Activated T-cell treated with anti-CD3 and anti-CD28 coated beads, Interleukin-2, amount 50 U/mL, for 24 hours (primary cell): ENCODE measurements around the gene NR2E3.
A peak's percentile ranks its signal among the peaks of the same experiment; 100 is the strongest.

Experiments used
- DNase-seq: peaks from one replicate; pipeline ENCODE4 v3.0.0-alpha.2; 2020
- H3K27ac Mint-ChIP-seq: 2 replicates; pipeline ENCODE4 v1.8.0; 2020; ENCODE audit warnings: mild to moderate bottlenecking, mixed read lengths
- H3K27me3 Mint-ChIP-seq: 2 replicates; pipeline ENCODE4 v1.8.0; 2020; ENCODE audit warnings: mixed read lengths
- H3K36me3 Mint-ChIP-seq: 2 replicates; pipeline ENCODE4 v1.8.0; 2020; ENCODE audit warnings: low read depth, mixed read lengths
- H3K4me1 Mint-ChIP-seq: 2 replicates; pipeline ENCODE4 v1.8.0; 2020; ENCODE audit warnings: low read depth, mixed read lengths
- H3K4me3 Mint-ChIP-seq: 2 replicates; pipeline ENCODE4 v1.8.0; 2020; ENCODE audit warnings: mild to moderate bottlenecking, moderate library complexity, mixed read lengths
- H3K9me3 Mint-ChIP-seq: 2 replicates; pipeline ENCODE4 v1.8.0; 2020; ENCODE audit warnings: mixed read lengths

The NR2E3 gene

GRCh38 chr15:71810256-71811035, at the start of gene NR2E3:
Gene NR2E3 (plus strand): TSS chr15:71810554. CDS start chr15:71810744, 190 bp downstream.
- Mint-ChIP-seq H3K4me3 (no peak within 1 kb of the TSS), H3K27me3 (no peaks in the 10 kb centered on the region), H3K9me3 (no peaks in the 10 kb centered on the region), H3K36me3 (no peaks in the 10 kb centered on the region), H3K4me1 (no peaks in the 10 kb centered on the region), H3K27ac (no peak within 1 kb of the TSS)
- DNase-seq = no peak

DNA sequence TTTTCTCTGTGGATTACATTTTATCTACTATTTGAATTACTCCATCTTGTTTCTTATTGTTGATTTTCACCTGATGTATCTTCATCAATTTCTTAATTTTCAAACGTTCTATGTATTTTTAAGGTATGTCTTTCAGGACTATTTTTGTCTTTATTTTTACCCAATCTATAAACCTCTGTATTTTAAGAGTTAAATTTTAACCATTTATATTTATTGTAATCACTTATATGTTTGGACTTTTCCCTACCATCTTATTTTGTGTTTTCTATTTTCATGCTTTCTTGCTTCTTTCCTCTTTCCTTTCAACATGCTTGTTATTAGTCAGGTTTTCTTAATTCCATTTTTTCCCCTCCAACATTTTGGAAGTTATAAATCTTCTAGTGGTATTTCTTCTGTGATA, 49.5 kb upstream of the NR2E3 start:
- Mint-ChIP-seq H3K9me3 (peaks cover 13% of the 10 kb centered on the region), H3K4me3 (no peak overlapping the region), H3K4me1 (no peaks in the 10 kb centered on the region), H3K27ac (no peak overlapping the region), H3K27me3 (peaks cover 13% of the 10 kb centered on the region), H3K36me3 (no peaks in the 10 kb centered on the region)
- DNase-seq = no peak

- no peak for DNase-seq
- Mint-ChIP-seq H3K9me3 (peaks cover 13% of the 10 kb centered on the region), H3K4me1 (no peaks in the 10 kb centered on the region), H3K4me3 (no peak overlapping the region), H3K27ac (no peak overlapping the region), H3K27me3 (peaks cover 9% of the 10 kb centered on the region), H3K36me3 (no peaks in the 10 kb centered on the region)
Observed at GRCh38 chr15:71761649-71762048, 48.7 kb upstream of the NR2E3 start.

DNA sequence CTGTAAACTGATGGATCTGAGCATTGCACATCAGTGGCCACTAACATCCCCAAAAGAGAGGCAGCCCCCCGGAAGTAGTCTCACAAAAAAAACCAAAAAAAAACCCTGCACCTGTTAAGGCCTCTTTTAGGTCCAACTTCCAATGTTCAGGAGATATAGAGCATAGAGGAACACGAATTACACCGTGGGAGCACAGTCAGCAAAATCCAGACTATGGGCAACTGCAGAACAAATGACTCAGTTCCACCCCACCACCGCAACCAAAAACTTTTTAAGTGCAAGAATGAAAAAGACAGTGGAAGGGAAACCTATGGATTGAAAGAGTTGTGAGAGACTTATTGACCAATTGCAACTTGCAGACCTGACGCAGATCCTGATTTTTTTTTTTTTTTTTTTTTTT, 42.2 kb upstream of the NR2E3 start:
- Mint-ChIP-seq H3K4me1 (no peaks in the 10 kb centered on the region), H3K27ac (no peak overlapping the region), H3K36me3 (no peaks in the 10 kb centered on the region), H3K27me3 (peaks cover 11% of the 10 kb centered on the region), H3K9me3 (no peaks in the 10 kb centered on the region), H3K4me3 (no peak overlapping the region)
- DNase-seq = no peak

DNA sequence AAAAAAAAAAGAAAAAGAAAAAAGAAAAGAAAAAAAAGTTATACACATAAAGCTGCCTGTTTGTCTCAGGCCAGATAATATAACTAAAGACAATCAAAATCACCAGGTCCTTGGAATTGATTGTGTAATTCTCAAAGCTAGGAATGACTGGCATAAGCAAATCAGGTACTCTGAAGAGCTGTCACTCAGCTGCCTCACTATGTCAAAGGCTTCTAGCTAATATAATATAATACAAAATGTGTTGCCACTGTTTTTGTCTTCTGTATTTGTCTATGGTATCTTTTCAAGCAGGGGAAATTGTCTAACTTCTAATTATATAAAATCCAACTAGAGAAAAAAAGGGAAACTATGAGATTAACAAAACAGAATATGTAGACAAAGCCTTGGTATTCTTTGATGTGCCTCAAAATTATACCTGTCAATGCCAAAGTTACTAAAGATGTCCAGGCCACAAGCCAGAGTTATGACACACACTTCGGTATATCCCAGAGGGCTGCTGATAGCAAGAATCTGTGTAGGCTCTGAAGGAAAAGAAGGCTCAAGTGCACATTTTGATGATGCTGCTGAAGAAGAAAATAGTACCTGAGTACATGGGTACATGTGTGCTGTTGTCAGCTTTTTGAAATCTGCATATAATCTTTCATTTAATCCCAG, 37.0 kb upstream of the NR2E3 start:
- H3K9me3 Mint-ChIP-seq = no peaks in the 10 kb centered on the region
- H3K36me3 Mint-ChIP-seq = no peaks in the 10 kb centered on the region
- DNase-seq = no peak
- no peak overlapping the region for H3K27ac Mint-ChIP-seq
- no peaks in the 10 kb centered on the region for H3K4me1 Mint-ChIP-seq
- H3K4me3 Mint-ChIP-seq = no peak overlapping the region
- peaks cover under 1% of the 10 kb centered on the region for H3K27me3 Mint-ChIP-seq

DNA sequence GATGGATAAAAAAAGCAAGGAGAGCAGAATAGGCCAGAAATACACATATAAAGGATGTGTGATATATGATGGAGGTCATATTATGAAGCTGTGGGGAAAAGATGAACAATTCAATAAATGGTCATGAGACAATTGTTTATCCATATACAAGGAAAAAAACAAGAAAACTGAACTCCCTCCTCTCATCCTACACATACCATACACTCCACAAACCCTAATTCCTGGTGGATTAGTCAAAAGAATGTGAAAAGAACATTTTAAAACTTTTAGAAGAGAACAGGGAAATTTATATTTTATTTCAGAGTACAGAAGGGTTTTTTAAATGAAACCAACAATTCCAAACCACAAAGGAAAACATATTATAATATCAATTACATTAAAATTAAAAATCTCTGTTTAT, 34.5 kb upstream of the NR2E3 start:
- no peak overlapping the region for H3K4me3 Mint-ChIP-seq
- H3K27me3 Mint-ChIP-seq = peaks cover 4% of the 10 kb centered on the region
- no peak overlapping the region for H3K27ac Mint-ChIP-seq
- peaks cover 10% of the 10 kb centered on the region for H3K4me1 Mint-ChIP-seq
- H3K36me3 Mint-ChIP-seq = no peaks in the 10 kb centered on the region
- no peaks in the 10 kb centered on the region for H3K9me3 Mint-ChIP-seq
- no peak for DNase-seq

DNA sequence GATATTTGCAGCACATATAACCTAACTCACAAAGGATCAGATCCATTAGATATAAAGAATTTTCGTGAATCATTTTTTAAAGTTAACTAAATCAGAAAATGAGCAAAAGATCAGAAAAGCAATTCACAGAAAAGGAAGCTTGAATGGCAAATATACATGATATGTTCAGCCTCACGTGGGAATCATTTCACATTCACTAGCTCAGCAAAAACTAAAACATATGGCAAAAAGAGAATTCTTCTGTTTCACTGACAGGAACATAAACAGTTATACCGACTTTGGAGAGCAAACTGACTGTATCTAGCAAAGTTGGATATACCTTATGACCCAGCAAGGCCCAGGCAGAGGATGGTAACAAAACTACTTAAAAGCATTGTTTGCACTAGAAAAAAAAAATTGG, 34.0 kb upstream of the NR2E3 start:
- H3K27me3 Mint-ChIP-seq = peaks cover 7% of the 10 kb centered on the region
- no peak overlapping the region for H3K4me3 Mint-ChIP-seq
- H3K27ac Mint-ChIP-seq = no peak overlapping the region
- no peaks in the 10 kb centered on the region for H3K36me3 Mint-ChIP-seq
- H3K4me1 Mint-ChIP-seq = peaks cover 13% of the 10 kb centered on the region
- no peaks in the 10 kb centered on the region for H3K9me3 Mint-ChIP-seq
- DNase-seq = no peak

DNA sequence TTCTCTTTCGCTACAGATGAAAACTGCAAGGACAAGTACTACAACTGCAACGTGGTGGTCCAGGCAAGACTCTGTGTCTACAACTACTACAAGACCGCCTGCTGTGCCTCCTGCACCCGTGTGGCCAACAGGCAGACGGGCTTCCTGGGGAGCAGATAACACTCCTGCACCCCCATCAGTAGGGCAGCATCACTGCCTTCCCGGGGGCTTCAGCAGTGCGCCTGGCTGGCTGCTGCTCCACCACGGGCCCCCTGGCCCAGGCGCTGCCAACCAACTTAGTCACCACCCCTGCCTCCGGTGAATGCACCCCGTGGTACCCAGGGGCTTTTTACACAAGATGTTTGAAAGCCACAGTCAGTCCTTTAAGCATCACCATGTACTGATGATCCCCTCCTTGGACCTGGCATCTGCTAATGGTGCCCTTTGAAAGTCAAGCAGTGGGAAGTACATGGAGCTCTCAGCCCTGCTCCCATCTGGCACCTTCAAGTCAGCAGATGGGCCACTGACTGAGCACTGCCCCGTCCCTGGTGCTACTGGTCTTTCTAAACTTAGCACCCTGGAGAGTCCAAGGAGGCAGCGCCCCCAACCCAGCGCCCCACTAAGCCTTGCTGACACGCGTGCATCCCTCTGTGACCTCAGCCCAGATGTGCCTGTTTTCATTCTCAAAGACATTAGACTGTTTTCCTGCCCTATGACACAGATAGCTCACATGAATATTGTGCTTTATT, 33.0 kb upstream of the NR2E3 start:
- peaks cover 18% of the 10 kb centered on the region for H3K4me1 Mint-ChIP-seq

DNA sequence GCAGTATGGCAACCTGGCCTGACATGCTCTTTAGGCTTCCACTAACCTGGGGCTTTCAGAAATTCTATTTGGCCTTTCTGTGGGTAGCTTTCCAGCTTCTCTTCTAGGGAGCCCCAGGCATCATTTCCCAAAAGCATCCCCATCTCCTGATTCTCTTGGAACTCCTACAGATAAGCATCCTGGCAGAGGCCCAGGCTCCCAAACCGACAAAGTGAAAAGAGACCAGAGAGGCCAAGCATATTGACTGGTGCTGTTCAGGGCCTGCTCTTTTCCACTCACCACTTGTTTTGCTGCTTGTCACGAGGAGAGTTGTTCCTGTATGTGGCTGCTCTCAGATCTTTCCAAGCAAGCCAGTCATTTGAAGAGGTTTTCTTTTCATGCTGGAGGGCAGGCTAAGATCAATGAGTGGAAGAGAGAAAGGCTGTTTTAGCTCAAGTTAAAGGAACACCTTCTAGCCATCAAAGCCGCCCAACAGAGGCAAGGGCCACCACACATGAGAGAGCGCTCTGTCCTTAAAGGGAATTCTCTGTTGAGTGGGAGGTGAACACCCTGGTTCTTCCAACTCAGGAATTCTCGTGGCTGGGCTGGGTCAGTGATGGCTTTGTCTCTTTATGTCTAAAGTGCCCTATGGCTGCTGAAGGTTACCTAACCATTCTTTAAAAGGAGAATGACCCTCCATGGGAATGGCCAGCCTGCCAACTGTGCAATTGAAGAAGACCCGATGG, 31.1 kb upstream of the NR2E3 start:
- no peaks in the 10 kb centered on the region for H3K36me3 Mint-ChIP-seq
- no peak overlapping the region for H3K27ac Mint-ChIP-seq
- no peak for DNase-seq
- no peak overlapping the region for H3K4me3 Mint-ChIP-seq
- H3K4me1 Mint-ChIP-seq = peaks cover 18% of the 10 kb centered on the region
- peaks cover 25% of the 10 kb centered on the region for H3K27me3 Mint-ChIP-seq
- H3K9me3 Mint-ChIP-seq = no peaks in the 10 kb centered on the region

More for the DNA sequence above, 33.0 kb upstream of the NR2E3 start:
- Mint-ChIP-seq H3K27ac (no peak overlapping the region), H3K36me3 (no peaks in the 10 kb centered on the region), H3K4me3 (no peak overlapping the region), H3K9me3 (no peaks in the 10 kb centered on the region), H3K27me3 (peaks cover 12% of the 10 kb centered on the region)
- DNase-seq = no peak

DNA sequence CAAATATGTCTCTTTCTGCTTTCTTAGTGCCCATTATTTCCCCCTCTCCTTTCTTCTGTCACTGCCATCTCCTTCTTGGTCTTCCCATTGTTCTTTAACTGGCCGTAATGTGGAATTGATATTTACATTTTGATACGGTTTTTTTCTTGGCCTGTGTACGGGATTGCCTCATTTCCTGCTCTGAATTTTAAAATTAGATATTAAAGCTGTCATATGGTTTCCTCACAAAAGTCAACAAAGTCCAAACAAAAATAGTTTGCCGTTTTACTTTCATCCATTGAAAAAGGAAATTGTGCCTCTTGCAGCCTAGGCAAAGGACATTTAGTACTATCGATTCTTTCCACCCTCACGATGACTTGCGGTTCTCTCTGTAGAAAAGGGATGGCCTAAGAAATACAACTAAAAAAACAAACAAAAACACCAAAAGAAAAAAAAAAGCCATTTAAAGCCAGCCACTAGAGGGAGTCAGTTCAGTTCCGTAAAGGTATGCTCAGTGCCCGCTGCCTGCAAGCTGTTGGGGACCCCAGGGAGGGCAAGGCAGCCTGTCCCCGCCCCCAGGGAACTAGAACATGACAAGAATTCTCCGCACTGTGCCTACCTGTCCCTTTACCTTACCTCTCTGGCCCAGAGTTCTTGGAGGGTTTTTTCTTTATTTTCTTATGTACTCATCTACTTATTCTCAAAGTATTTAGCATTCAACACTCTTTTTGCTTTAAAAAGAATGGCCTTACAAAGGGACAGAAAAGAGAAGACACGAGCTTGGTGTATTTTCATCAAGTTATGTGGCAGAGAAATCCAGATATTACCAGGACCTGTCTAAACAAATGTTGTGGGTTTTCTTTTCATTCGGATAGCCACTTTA, 30.0 kb upstream of the NR2E3 start:
- no peaks in the 10 kb centered on the region for H3K36me3 Mint-ChIP-seq
- H3K4me3 Mint-ChIP-seq = no peak overlapping the region
- H3K4me1 Mint-ChIP-seq = peaks cover 18% of the 10 kb centered on the region
- H3K9me3 Mint-ChIP-seq = no peaks in the 10 kb centered on the region
- peaks cover 36% of the 10 kb centered on the region for H3K27me3 Mint-ChIP-seq
- H3K27ac Mint-ChIP-seq = no peak overlapping the region
- peak; percentile 50 for DNase-seq

GRCh38 chr15:71781179-71781964, 29.0 kb upstream of the NR2E3 start:
- Mint-ChIP-seq H3K27me3 (peaks cover 38% of the 10 kb centered on the region), H3K4me1 (peaks cover 18% of the 10 kb centered on the region), H3K36me3 (no peaks in the 10 kb centered on the region), H3K27ac (peak overlapping the region; percentile 13), H3K9me3 (no peaks in the 10 kb centered on the region), H3K4me3 (no peak overlapping the region)
- DNase-seq = no peak

GRCh38 chr15:71781965-71782265, 28.4 kb upstream of the NR2E3 start:
- H3K27me3 Mint-ChIP-seq = peaks cover 38% of the 10 kb centered on the region
- no peak overlapping the region for H3K27ac Mint-ChIP-seq
- H3K4me1 Mint-ChIP-seq = peaks cover 18% of the 10 kb centered on the region
- no peaks in the 10 kb centered on the region for H3K36me3 Mint-ChIP-seq
- H3K4me3 Mint-ChIP-seq = no peak overlapping the region
- no peak for DNase-seq
- no peaks in the 10 kb centered on the region for H3K9me3 Mint-ChIP-seq

DNA sequence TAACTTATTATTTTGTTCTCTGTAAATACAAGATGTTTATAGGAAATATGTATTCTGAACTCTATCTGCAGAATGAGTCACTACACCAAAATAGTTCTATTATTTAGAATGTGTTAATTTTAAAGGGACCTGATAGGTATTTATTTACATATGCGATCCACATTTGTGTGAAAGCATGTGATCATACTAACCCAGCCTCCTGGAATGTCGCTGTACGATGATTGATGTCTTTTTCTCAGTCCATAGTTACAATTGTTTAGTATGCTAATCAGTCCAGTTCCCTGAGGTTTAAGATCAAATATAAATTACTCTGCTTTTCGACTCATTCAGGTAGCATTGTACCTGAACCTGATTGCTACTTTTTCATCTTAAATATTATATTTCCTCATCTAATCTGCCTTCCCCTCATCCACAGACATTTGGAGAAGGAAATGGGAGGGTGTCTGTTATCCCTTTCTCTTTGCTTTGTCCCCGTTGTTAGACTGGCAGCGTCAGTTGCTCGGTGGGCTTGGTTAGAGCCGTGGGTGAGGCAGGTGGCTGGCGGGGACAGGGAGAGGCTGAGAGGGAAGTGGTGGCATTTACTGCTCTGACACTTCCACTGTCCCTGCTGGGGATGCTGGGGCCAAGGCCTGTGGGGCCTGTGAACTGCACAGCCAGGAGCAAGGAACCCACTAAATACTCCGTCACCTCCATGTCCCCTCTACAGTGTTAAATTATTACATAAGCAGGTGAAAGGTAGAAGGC, 27.8 kb upstream of the NR2E3 start:
- Mint-ChIP-seq H3K9me3 (no peaks in the 10 kb centered on the region), H3K36me3 (no peaks in the 10 kb centered on the region), H3K4me1 (peaks cover 18% of the 10 kb centered on the region), H3K4me3 (no peak overlapping the region), H3K27me3 (peaks cover 38% of the 10 kb centered on the region), H3K27ac (no peak overlapping the region)
- no peak for DNase-seq
